DOHH2 (cell line): ENCODE measurements around the gene GRIN1.

Experiments
- H3F3A ChIP-seq: fragments of 200-600 bp; sonication (generic), shearing (Covaris generic); 2 replicates; pipeline ENCODE4 v1.6.0; 2016; ENCODE audit warnings: antibody characterized with exemption, mild to moderate bottlenecking; ENCODE audit not compliant: control insufficient read depth, insufficient read depth
- H3K27ac ChIP-seq: fragments of 200-600 bp; sonication (generic); 2 replicates; pipeline ENCODE4 v1.5.1; 2014; ENCODE audit warnings: low read depth, mild to moderate bottlenecking, low read length, moderate library complexity
- H3K27me3 ChIP-seq: fragments of 200-600 bp; sonication (generic); 2 replicates; pipeline ENCODE4 v1.6.1; 2014; ENCODE audit warnings: mild to moderate bottlenecking, low read length, mixed read lengths; ENCODE audit not compliant: control insufficient read depth
- H3K36me3 ChIP-seq: fragments of 200-600 bp; sonication (generic); 2 replicates; pipeline ENCODE4 v1.6.1; 2014; ENCODE audit warnings: mild to moderate bottlenecking, low read length, moderate library complexity, mixed read lengths; ENCODE audit not compliant: control insufficient read depth
- H3K4me1 ChIP-seq: fragments of 200-600 bp; sonication (generic); 2 replicates; pipeline ENCODE4 v1.6.1; 2014; ENCODE audit warnings: mild to moderate bottlenecking, low read length, mixed read lengths; ENCODE audit not compliant: control insufficient read depth
- H3K4me2 ChIP-seq: fragments of 200-600 bp; sonication (generic); 2 replicates; pipeline ENCODE4 v1.6.0; 2014; ENCODE audit warnings: mild to moderate bottlenecking, low read length, moderate library complexity
- H3K4me3 ChIP-seq: fragments of 200-600 bp; sonication (generic); 2 replicates; pipeline ENCODE4 v1.5.1; 2014; ENCODE audit warnings: mild to moderate bottlenecking, low read length, mixed read lengths
- H3K79me2 ChIP-seq: fragments of 200-600 bp; sonication (generic); 2 replicates; pipeline ENCODE4 v1.6.1; 2014; ENCODE audit warnings: mild to moderate bottlenecking, low read length, mixed read lengths; ENCODE audit not compliant: control insufficient read depth
- H3K9me2 ChIP-seq: fragments of 200-600 bp; sonication (generic); replicated peaks from 2 replicates; pipeline ENCODE4 v1.6.1; 2014; ENCODE audit warnings: mild to moderate bottlenecking, low read length, mixed read lengths; ENCODE audit not compliant: control insufficient read depth
- H3K9me3 ChIP-seq: fragments of 200-600 bp; sonication (generic); 2 replicates; pipeline ENCODE4 v1.6.1; 2014; ENCODE audit warnings: antibody characterized with exemption, low read length, mixed read lengths; ENCODE audit not compliant: control insufficient read depth, insufficient read depth
- H4K20me1 ChIP-seq: fragments of 200-600 bp; sonication (generic); 2 replicates; pipeline ENCODE4 v1.6.0; 2014; ENCODE audit warnings: low read depth, mild to moderate bottlenecking, antibody characterized with exemption, low read length, moderate library complexity; ENCODE audit not compliant: control insufficient read depth, insufficient read depth
- CTCF ChIP-seq: fragments of 200-600 bp; sonication (generic); IDR thresholded peaks from one replicate; pipeline ENCODE4 v1.5.1; 2014; ENCODE audit warnings: antibody characterized with exemption, mild to moderate bottlenecking, low read depth, low read length; ENCODE audit not compliant: poor library complexity, severe bottlenecking
- EZH2phosphoT487 ChIP-seq: fragments of 200-600 bp; sonication (generic); IDR thresholded peaks from 2 replicates; pipeline ENCODE4 v1.6.1; 2017; ENCODE audit warnings: borderline replicate concordance, mild to moderate bottlenecking, antibody characterized with exemption, low read length, moderate library complexity, mixed read lengths

GRIN1 gene

GRCh38 chr9:137182836-137183235 lies 43.9 kb downstream of the GRIN1 start:
- Histone ChIP-seq H3K9me2 (no peaks in the 10 kb centered on the region), H3K4me3 (no peak overlapping the region), H3K36me3 (peaks cover 53% of the 10 kb centered on the region), H3K27ac (no peak overlapping the region), H4K20me1 (no peaks in the 10 kb centered on the region), H3F3A (no peaks in the 10 kb centered on the region), H3K79me2 (peaks cover 30% of the 10 kb centered on the region), H3K27me3 (no peaks in the 10 kb centered on the region), H3K9me3 (no peaks in the 10 kb centered on the region), H3K4me1 (peaks cover 16% of the 10 kb centered on the region), H3K4me2 (no peak overlapping the region)
- no peak for TF ChIP-seq CTCF
- no peak for TF ChIP-seq EZH2phosphoT487

- Histone ChIP-seq H3K9me3 (no peaks in the 10 kb centered on the region), H3K4me3 (no peak overlapping the region), H3K27ac (no peak overlapping the region), H3K79me2 (peaks cover 41% of the 10 kb centered on the region), H3K4me1 (peaks cover 16% of the 10 kb centered on the region), H3K4me2 (no peak overlapping the region), H4K20me1 (no peaks in the 10 kb centered on the region), H3K27me3 (no peaks in the 10 kb centered on the region), H3F3A (no peaks in the 10 kb centered on the region), H3K9me2 (no peaks in the 10 kb centered on the region), H3K36me3 (peaks cover 58% of the 10 kb centered on the region)
- no peak for TF ChIP-seq CTCF
- TF ChIP-seq EZH2phosphoT487, result no peak
Measured at GRCh38 chr9:137183980-137184595, 45.1 kb downstream of the GRIN1 start.

GRCh38 chr9:137184881-137185660 lies 46.1 kb downstream of the GRIN1 start:
- Histone ChIP-seq H4K20me1 (no peaks in the 10 kb centered on the region), H3K4me2 (no peak overlapping the region), H3K9me2 (no peaks in the 10 kb centered on the region), H3K9me3 (no peaks in the 10 kb centered on the region), H3K79me2 (peaks cover 50% of the 10 kb centered on the region), H3K27ac (no peak overlapping the region), H3K4me3 (no peak overlapping the region), H3F3A (no peaks in the 10 kb centered on the region), H3K4me1 (peaks cover 24% of the 10 kb centered on the region), H3K27me3 (no peaks in the 10 kb centered on the region), H3K36me3 (peaks cover 60% of the 10 kb centered on the region)
- TF ChIP-seq EZH2phosphoT487 (no peak), CTCF (no peak)
